GM23338 (cell line): ENCODE results near the gene ACOT13.

Experiments used
- CTCF ChIP-seq, 2 experiments: fragments of 200-600 bp in 1 of 2; sonication (generic) in 1 of 2; conservative IDR thresholded peaks; 2 replicates each; pipeline versions ENCODE4 v1.5.1 to v1.6.1; 2016 to 2017; ENCODE audit warnings: antibody characterized with exemption in 2 of 2, low read depth in 2 of 2, mild to moderate bottlenecking in 2 of 2, moderate library complexity in 1 of 2
- EZH2 ChIP-seq: fragments of 200-600 bp; sonication (generic); IDR thresholded peaks from one replicate; pipeline ENCODE4 v1.8.0; 2017; ENCODE audit warnings: antibody characterized with exemption, mild to moderate bottlenecking, low read depth; ENCODE audit not compliant: unreplicated experiment
- STAT1 ChIP-seq: IDR thresholded peaks from one replicate; pipeline ENCODE4 v1.6.1; 2016; ENCODE audit warnings: antibody characterized with exemption; ENCODE audit not compliant: unreplicated experiment

- no peak for TF ChIP-seq CTCF (conservative IDR thresholded peaks at IDR 0.05; ENCODE audit: low read depth in 2 of 2)
- TF ChIP-seq STAT1 = no peak
- TF ChIP-seq EZH2 = no peak
These were observed 54.0 kb downstream of the ACOT13 start for GRCh38 chr6:24720604-24721460.
